ENCODE results near the gene SRRM2. TPM values are rescaled to one million over a fixed set of nuclear protein-coding genes. Genes with fewer than 3 reads are reported as not detected.

The SRRM2 gene
- total and polyA plus RNA-seq, 5 donors from 2014 or later, result 29.8 to 1,344 (median 38.6) TPM

DNA sequence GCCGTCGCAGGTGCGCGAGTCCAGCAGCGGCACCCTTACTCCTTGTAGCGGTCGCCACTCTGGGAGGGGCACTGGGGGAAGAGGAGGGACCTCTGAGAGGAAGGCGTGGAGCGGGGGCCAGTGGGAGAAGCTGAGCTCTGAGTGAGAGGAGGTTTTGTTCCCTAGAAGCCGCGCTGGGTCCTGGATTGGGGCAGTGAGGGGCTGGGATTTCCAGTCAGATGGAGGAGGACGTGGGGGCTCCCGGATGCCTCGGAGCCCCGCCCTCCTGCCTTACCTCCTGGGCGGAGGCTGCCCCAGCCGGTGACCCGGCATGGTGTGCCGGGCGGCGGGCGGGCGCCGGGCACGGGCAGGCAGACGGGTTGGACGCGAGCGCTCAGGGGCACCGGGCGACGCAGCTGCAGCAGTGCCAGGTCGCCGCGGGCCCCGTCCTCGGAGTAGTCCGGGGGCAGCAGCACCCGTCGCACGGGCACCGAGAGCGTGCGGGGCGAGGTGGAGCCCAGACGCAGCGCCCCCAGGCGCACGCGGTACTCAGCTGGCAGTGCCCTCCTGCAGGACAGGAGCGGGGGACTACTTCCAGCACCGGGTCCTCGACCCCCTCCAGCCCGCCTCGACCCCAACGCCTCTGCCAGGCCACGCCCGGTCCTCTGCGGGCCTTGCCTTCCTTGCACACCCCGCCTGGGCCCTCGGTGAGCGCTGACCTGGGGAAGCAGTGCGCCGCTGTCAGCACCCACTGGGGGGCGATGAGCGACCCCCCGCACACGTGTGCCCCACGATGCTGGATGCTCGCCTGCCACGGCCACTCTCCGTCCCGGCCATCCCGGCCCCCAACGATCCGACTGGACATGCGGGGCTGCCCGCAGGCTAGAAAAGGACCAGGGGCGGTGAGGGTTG lies 32.9 kb downstream of the SRRM2 start:
- DNase-seq (peak in 2 of 3 donors; percentile 19 to 29), ATAC-seq (ENCODE audit: low read depth in 2 of 2) (peak; percentile 62 to 68)
- Mint-ChIP-seq H3K9me3 (peaks cover 0 to 3% (median 0%) of the 10 kb centered on the region in 7 donors), H3K27me3 (peaks cover 32% of the 10 kb centered on the region), H3K4me1 (peaks cover 0 to 17% (median under 1%) of the 10 kb centered on the region in 4 donors), H3K4me3 (peak overlapping the region; percentile 47 to 87 (median 80)), H3K36me3 (no peaks in the 10 kb centered on the region), H3K27ac (peak overlapping the region; percentile 62 to 87 (median 83))
- Histone ChIP-seq H3K27me3 (ENCODE audit: control insufficient read depth, insufficient read depth, low read length) (no peaks in the 10 kb centered on the region), H3K9me3 (ENCODE audit: control insufficient read depth in 2 of 2, low read length in 2 of 2) (no peaks in the 10 kb centered on the region), H3K36me3 (ENCODE audit: control insufficient read depth, insufficient read depth, low read length) (no peaks in the 10 kb centered on the region), H3K27ac (ENCODE audit: insufficient read depth, low read length, poor library complexity, severe bottlenecking) (no peak overlapping the region), H3K4me3 (ENCODE audit: low read depth, low read length) (no peak overlapping the region), H3K4me1 (ENCODE audit: control insufficient read depth, insufficient read depth, low read length, poor library complexity, severe bottlenecking) (peaks cover 11% of the 10 kb centered on the region)

GRCh38 chr16:2786061-2786825 lies 33.8 kb downstream of the SRRM2 start:
- no peak overlapping the region for H3K27ac Mint-ChIP-seq
- peak overlapping the region in 3 of 4 donors; percentile 21 to 66 (median 56) for H3K4me3 Mint-ChIP-seq

GRCh38 chr16:2786826-2787151 lies 34.4 kb downstream of the SRRM2 start:
- Histone ChIP-seq H3K27me3 (ENCODE audit: control insufficient read depth, insufficient read depth, low read length) (no peaks in the 10 kb centered on the region), H3K4me1 (ENCODE audit: control insufficient read depth, insufficient read depth, low read length, poor library complexity, severe bottlenecking) (peaks cover 11% of the 10 kb centered on the region), H3K4me3 (ENCODE audit: low read depth, low read length) (no peak overlapping the region), H3K36me3 (ENCODE audit: control insufficient read depth, insufficient read depth, low read length) (no peaks in the 10 kb centered on the region), H3K27ac (ENCODE audit: insufficient read depth, low read length, poor library complexity, severe bottlenecking) (no peak overlapping the region), H3K9me3 (ENCODE audit: control insufficient read depth in 2 of 2, low read length in 2 of 2) (no peaks in the 10 kb centered on the region)
- peaks cover 41% of the 10 kb centered on the region for H3K27me3 Mint-ChIP-seq
- peaks cover 0 to 15% (median 0%) of the 10 kb centered on the region in 4 donors for H3K4me1 Mint-ChIP-seq
- DNase-seq, result no peak
- H3K4me3 Mint-ChIP-seq, result no peak overlapping the region
- H3K36me3 Mint-ChIP-seq, result no peaks in the 10 kb centered on the region
- ATAC-seq (ENCODE audit: low read depth in 2 of 2), result no peak
- no peak overlapping the region for H3K27ac Mint-ChIP-seq
- peaks cover 0 to 3% (median 0%) of the 10 kb centered on the region in 7 donors for H3K9me3 Mint-ChIP-seq

More at GRCh38 chr16:2786061-2786825, 33.8 kb downstream of the SRRM2 start:
- H3K9me3 ChIP-seq (ENCODE audit: control insufficient read depth in 2 of 2, low read length in 2 of 2), result no peaks in the 10 kb centered on the region
- no peak overlapping the region for H3K4me3 ChIP-seq (ENCODE audit: low read depth, low read length)
- peaks cover 11% of the 10 kb centered on the region for H3K4me1 ChIP-seq (ENCODE audit: control insufficient read depth, insufficient read depth, low read length, poor library complexity, severe bottlenecking)
- ATAC-seq (ENCODE audit: low read depth in 2 of 2), result no peak
- H3K36me3 ChIP-seq (ENCODE audit: control insufficient read depth, insufficient read depth, low read length), result no peaks in the 10 kb centered on the region
- Mint-ChIP-seq H3K36me3 (no peaks in the 10 kb centered on the region), H3K9me3 (peaks cover 0 to 3% (median 0%) of the 10 kb centered on the region in 7 donors), H3K4me1 (peaks cover 0 to 15% (median 0%) of the 10 kb centered on the region in 4 donors), H3K27me3 (peaks cover 38% of the 10 kb centered on the region)
- no peaks in the 10 kb centered on the region for H3K27me3 ChIP-seq (ENCODE audit: control insufficient read depth, insufficient read depth, low read length)
- H3K27ac ChIP-seq (ENCODE audit: insufficient read depth, low read length, poor library complexity, severe bottlenecking), result no peak overlapping the region
- no peak for DNase-seq

DNA sequence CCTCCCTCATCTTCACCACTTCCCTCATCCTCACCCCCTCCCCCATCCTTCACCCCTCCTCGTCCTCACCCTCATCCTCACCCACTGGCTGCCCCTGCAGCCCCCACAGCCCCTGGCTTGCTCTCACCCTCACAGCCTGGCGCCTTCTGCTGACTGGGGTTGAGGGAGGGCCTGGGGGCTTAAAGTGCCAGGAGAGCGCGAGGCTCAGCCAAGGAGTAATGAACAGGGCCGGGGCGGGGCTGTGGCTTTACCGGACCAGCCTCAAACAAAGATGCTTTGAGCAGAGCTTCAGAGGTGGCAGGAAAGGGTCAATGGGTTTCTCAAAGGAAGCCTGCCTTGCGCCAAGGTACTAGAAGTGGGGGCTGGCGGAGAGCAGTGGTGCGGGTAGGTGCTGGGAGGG lies 35.0 kb downstream of the SRRM2 start, which contains the start of gene PRSS33:
Gene PRSS33, minus strand, starts transcription at position 155 of the 400 bp plus-strand sequence. CDS start 1,013 bp downstream, outside the sequence.
- H3K4me1 ChIP-seq (ENCODE audit: control insufficient read depth, insufficient read depth, low read length, poor library complexity, severe bottlenecking), result peaks cover 11% of the 10 kb centered on the region
- DNase-seq (no peak), ATAC-seq (ENCODE audit: low read depth in 2 of 2) (no peak)
- H3K4me3 ChIP-seq (ENCODE audit: low read depth, low read length), result no peak within 1 kb of the TSS
- peaks cover 0 to 3% (median 0%) of the 10 kb centered on the region in 7 donors for H3K9me3 Mint-ChIP-seq
- no peaks in the 10 kb centered on the region for H3K27me3 ChIP-seq (ENCODE audit: control insufficient read depth, insufficient read depth, low read length)
- H3K27ac Mint-ChIP-seq, result no peak within 1 kb of the TSS
- peaks cover 41% of the 10 kb centered on the region for H3K27me3 Mint-ChIP-seq
- no peaks in the 10 kb centered on the region for H3K9me3 ChIP-seq (ENCODE audit: control insufficient read depth in 2 of 2, low read length in 2 of 2)
- no peaks in the 10 kb centered on the region for H3K36me3 ChIP-seq (ENCODE audit: control insufficient read depth, insufficient read depth, low read length)
- no peaks in the 10 kb centered on the region for H3K36me3 Mint-ChIP-seq
- H3K27ac ChIP-seq (ENCODE audit: insufficient read depth, low read length, poor library complexity, severe bottlenecking), result no peak within 1 kb of the TSS
- peaks cover 0 to 15% (median 0%) of the 10 kb centered on the region in 4 donors for H3K4me1 Mint-ChIP-seq
- peak within 1 kb of the TSS in 2 of 4 donors; percentile 56 to 74 for H3K4me3 Mint-ChIP-seq

DNA sequence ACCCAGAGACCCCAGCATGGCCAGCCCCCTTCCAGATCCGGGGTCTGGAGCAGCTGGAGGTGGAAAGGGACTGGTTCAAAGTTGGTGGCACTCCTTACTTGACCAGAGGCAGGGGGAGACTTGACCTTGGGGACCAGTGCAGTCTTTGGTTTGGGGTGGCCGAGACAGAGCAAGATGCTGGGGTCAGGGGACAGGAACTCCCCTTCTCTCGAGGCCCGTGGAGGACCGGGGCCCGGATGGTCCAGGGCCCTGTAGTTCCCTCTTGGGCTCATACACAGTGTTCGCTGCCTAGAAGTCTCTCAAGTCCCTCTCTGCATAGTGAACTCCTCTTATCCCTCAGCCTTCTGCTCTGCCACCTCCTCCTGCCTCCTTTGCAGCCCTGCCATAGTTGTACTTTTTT lies 35.5 kb downstream of the SRRM2 start:
- Histone ChIP-seq H3K4me3 (ENCODE audit: low read depth, low read length) (no peak overlapping the region), H3K27ac (ENCODE audit: insufficient read depth, low read length, poor library complexity, severe bottlenecking) (no peak overlapping the region), H3K4me1 (ENCODE audit: control insufficient read depth, insufficient read depth, low read length, poor library complexity, severe bottlenecking) (peaks cover 11% of the 10 kb centered on the region), H3K27me3 (ENCODE audit: control insufficient read depth, insufficient read depth, low read length) (no peaks in the 10 kb centered on the region), H3K36me3 (ENCODE audit: control insufficient read depth, insufficient read depth, low read length) (no peaks in the 10 kb centered on the region), H3K9me3 (ENCODE audit: control insufficient read depth in 2 of 2, low read length in 2 of 2) (no peaks in the 10 kb centered on the region)
- DNase-seq (no peak), ATAC-seq (ENCODE audit: low read depth in 2 of 2) (no peak)
- Mint-ChIP-seq H3K36me3 (no peaks in the 10 kb centered on the region), H3K27me3 (peaks cover 41% of the 10 kb centered on the region), H3K27ac (no peak overlapping the region), H3K9me3 (peaks cover 0 to 3% (median 0%) of the 10 kb centered on the region in 7 donors), H3K4me3 (peak overlapping the region in 1 of 4 donors; percentile 74), H3K4me1 (peaks cover 0 to 15% (median 0%) of the 10 kb centered on the region in 4 donors)

DNA sequence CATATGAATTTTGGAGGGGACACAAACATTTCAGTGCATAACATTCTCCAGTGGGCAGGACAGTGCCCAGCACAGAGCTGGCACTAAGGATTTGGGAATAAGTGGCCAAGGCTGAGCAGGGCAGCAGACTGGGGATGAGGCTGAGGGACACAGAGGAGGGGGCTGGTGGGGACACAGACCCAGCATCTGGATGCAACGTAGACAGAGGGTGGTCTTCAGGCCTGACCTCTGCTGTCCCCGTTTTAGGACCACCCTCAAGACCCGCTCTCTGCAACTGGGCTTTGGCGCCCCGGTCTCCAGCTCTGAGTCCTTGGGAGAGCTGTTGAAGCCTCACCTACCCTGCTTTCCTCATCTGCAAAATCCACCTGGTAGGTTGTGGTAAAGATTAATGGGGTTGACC lies 38.2 kb downstream of the SRRM2 start:
- DNase-seq, result no peak
- no peaks in the 10 kb centered on the region for H3K9me3 ChIP-seq (ENCODE audit: control insufficient read depth in 2 of 2, low read length in 2 of 2)
- Mint-ChIP-seq H3K27me3 (peaks cover 50% of the 10 kb centered on the region), H3K27ac (no peak overlapping the region), H3K9me3 (peaks cover 0 to 3% (median 0%) of the 10 kb centered on the region in 7 donors), H3K4me1 (peaks cover 0 to 7% (median 0%) of the 10 kb centered on the region in 4 donors), H3K4me3 (peak overlapping the region in 1 of 4 donors; percentile 54), H3K36me3 (no peaks in the 10 kb centered on the region)
- no peak for ATAC-seq (ENCODE audit: low read depth in 2 of 2)
- H3K27ac ChIP-seq (ENCODE audit: insufficient read depth, low read length, poor library complexity, severe bottlenecking), result no peak overlapping the region
- H3K27me3 ChIP-seq (ENCODE audit: control insufficient read depth, insufficient read depth, low read length), result no peaks in the 10 kb centered on the region
- no peak overlapping the region for H3K4me3 ChIP-seq (ENCODE audit: low read depth, low read length)
- peaks cover 5% of the 10 kb centered on the region for H3K4me1 ChIP-seq (ENCODE audit: control insufficient read depth, insufficient read depth, low read length, poor library complexity, severe bottlenecking)
- no peaks in the 10 kb centered on the region for H3K36me3 ChIP-seq (ENCODE audit: control insufficient read depth, insufficient read depth, low read length)

- Histone ChIP-seq H3K4me3 (ENCODE audit: low read depth, low read length) (no peak overlapping the region), H3K36me3 (ENCODE audit: control insufficient read depth, insufficient read depth, low read length) (no peaks in the 10 kb centered on the region), H3K4me1 (ENCODE audit: control insufficient read depth, insufficient read depth, low read length, poor library complexity, severe bottlenecking) (no peaks in the 10 kb centered on the region), H3K9me3 (ENCODE audit: control insufficient read depth in 2 of 2, low read length in 2 of 2) (no peaks in the 10 kb centered on the region), H3K27ac (ENCODE audit: insufficient read depth, low read length, poor library complexity, severe bottlenecking) (no peak overlapping the region), H3K27me3 (ENCODE audit: control insufficient read depth, insufficient read depth, low read length) (no peaks in the 10 kb centered on the region)
- Mint-ChIP-seq H3K4me3 (no peak overlapping the region), H3K27ac (no peak overlapping the region), H3K36me3 (no peaks in the 10 kb centered on the region), H3K4me1 (peaks cover 0 to 2% (median 0%) of the 10 kb centered on the region in 4 donors), H3K27me3 (peaks cover 52% of the 10 kb centered on the region), H3K9me3 (peaks cover 0 to 3% (median 0%) of the 10 kb centered on the region in 7 donors)
- ATAC-seq (ENCODE audit: low read depth in 2 of 2) (no peak), DNase-seq (no peak)
Measured at GRCh38 chr16:2791174-2791573, 38.7 kb downstream of the SRRM2 start.

All from CD4-positive, CD25-positive, alpha-beta regulatory T cell (primary cell).